C4-2B (cell line): ENCODE results near the gene NSD2.

Source experiments
- H3K27ac ChIP-seq: fragments of 450-650 bp; 2 replicates; pipeline ENCODE4 v1.5.1; 2017
- CTCF ChIP-seq: fragments of 450-650 bp; conservative IDR thresholded peaks from 2 replicates; pipeline ENCODE4 v1.5.1; 2017; ENCODE audit warnings: mild to moderate bottlenecking
- ZFX ChIP-seq: fragments of 450-650 bp; IDR thresholded peaks from 2 replicates; pipeline ENCODE4 v1.6.1; 2017

Gene NSD2

GRCh38 chr4:1851575-1852410 lies 19.4 kb upstream of the NSD2 start:
- TF ChIP-seq ZFX (no peak), CTCF (no peak)
- peak overlapping the region; percentile 57 for H3K27ac ChIP-seq

- TF ChIP-seq CTCF (no peak), ZFX (no peak)
- peak overlapping the region; percentile 57 for H3K27ac ChIP-seq
These were observed 18.1 kb upstream of the NSD2 start for GRCh38 chr4:1852904-1853623.

- H3K27ac ChIP-seq = peak overlapping the region; percentile 97
- TF ChIP-seq ZFX = no peak
These were observed 16.4 kb upstream of the NSD2 start for GRCh38 chr4:1854752-1855151.

GRCh38 chr4:1855333-1856070 lies 15.7 kb upstream of the NSD2 start:
- peak overlapping the region; percentile 97 for H3K27ac ChIP-seq
- TF ChIP-seq CTCF (no peak), ZFX (peak; percentile 87)

GRCh38 chr4:1856071-1856942 lies 14.9 kb upstream of the NSD2 start, which contains the start of gene LETM1:
Gene LETM1, minus strand, starts transcription at chr4:1856156. Its CDS starts 206 bp downstream, at chr4:1855950.
- peak within 1 kb of the TSS; percentile 97 for H3K27ac ChIP-seq
- TF ChIP-seq ZFX = peak; percentile 65
- no peak for TF ChIP-seq CTCF

GRCh38 chr4:1856943-1857699 lies 14.1 kb upstream of the NSD2 start:
- TF ChIP-seq CTCF (no peak), ZFX (no peak)
- peak overlapping the region; percentile 97 for H3K27ac ChIP-seq
